Measurements from ENCODE around the gene CNTNAP3B. TPM values are rescaled to one million over a fixed set of nuclear protein-coding genes. Genes with fewer than 3 reads are reported as not detected.
"Not testable (repeated sequence)": the region's sequence is repeated elsewhere in the genome, so short reads cannot be mapped to it uniquely, and the experiment has no call there.

CNTNAP3B gene
- total RNA-seq, 2 experiments from 2014 or later = not detected

DNA sequence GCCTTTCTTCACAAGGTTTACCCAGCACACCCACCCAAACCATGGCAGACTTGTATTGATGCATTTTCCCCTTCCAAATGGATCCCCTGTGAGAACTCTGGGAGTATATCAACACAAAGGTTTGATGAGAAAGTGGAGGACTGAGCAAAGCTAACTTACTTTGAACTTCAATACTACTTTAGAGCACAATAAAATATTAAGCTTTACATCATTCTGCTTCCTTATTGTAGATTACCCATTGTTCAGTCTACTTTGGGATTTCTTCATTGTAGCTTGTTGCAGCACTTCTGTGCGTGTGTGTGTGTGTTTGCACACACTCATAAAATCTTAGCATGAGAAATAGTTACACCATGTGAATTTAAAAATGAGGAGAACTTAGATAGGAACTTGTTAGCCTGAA lies 75.4 kb downstream of the CNTNAP3B start:
- intact Hi-C loops (cut with DNase I, micrococcal nuclease); POLR2A ChIA-PET; ATAC-seq; H3K36me3 Mint-ChIP-seq (ENCODE audit: low read depth); CTCF ChIA-PET; DNase-seq; H3K4me1 Mint-ChIP-seq; H3K27me3 Mint-ChIP-seq; H3K9me3 Mint-ChIP-seq (ENCODE audit: low read depth); H3K4me3 Mint-ChIP-seq; H3K27ac Mint-ChIP-seq: not testable (repeated sequence)

DNA sequence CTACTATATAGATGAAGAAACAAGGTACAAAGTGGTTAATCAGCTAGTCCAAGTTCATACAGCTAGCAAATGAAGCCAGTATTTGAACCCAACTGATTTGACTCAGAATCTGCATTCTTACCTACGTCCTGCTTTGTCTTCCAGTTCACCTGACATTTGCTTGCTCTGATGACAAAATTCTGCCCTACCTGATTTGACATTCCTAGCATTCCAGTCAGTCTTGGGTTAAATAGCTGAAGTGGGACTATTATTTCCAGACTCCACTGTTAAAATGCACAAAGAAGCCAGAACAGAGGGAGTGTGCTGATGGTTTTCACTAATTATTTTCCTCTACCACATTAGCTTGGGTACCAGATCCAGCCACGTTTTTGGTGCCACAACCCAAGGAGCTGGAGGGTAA lies 78.5 kb downstream of the CNTNAP3B start:
- H3K4me3 Mint-ChIP-seq; intact Hi-C loops (cut with DNase I, micrococcal nuclease); CTCF ChIA-PET; H3K27ac Mint-ChIP-seq; H3K36me3 Mint-ChIP-seq (ENCODE audit: low read depth); DNase-seq; ATAC-seq; H3K27me3 Mint-ChIP-seq; H3K9me3 Mint-ChIP-seq (ENCODE audit: low read depth); H3K4me1 Mint-ChIP-seq; POLR2A ChIA-PET: not testable (repeated sequence)

DNA sequence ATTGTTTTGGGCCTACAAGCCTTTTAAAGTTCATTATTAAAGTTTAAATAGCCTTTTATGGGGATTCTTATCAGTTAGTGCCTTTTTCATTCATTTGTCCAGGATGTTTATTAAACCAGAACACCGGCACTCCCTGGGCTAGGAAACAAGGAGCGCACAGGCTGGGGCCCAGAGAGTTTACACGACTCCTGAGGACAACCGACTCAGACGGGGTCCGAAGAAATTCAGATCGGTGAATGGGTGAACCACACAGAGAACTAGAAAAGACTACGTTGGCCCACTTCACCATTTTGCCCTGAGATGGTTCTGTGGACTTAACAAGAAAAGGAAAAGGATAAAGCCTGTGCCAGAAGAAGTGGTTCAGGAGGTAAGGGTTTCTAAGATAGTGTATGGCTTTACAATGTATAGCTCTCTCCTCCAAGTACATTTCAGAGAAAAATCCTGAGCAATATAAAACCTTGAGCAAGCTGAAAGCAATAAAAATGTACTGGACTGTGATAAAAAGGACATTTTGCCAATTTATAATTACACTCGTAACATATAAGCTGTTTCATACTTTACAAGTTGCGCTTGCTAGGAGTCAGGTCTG lies 84.7 kb downstream of the CNTNAP3B start:
- H3K27ac Mint-ChIP-seq; ATAC-seq; H3K36me3 Mint-ChIP-seq (ENCODE audit: low read depth); H3K27me3 Mint-ChIP-seq; H3K4me3 Mint-ChIP-seq; DNase-seq; intact Hi-C loops (cut with DNase I, micrococcal nuclease); CTCF ChIA-PET; POLR2A ChIA-PET; H3K9me3 Mint-ChIP-seq (ENCODE audit: low read depth); H3K4me1 Mint-ChIP-seq: not testable (repeated sequence)

DNA sequence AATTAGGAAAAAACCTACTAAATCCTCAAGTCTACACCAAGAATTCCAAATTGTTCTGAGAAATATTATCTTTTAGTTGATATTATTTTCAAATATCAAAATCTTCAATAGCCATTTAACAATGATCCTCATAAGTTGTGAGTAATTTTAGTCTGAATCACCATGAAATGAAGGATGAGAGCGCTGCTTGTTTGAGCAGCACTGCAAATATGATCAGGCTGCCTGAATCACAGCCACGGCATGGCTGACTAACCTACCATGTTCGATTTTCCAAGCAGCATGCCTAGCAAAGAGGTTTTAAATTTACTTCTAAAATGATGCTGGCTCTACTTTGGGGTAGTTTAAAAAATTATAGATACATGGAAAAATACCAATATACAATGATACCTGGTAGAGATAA lies 95.7 kb downstream of the CNTNAP3B start:
- H3K9me3 Mint-ChIP-seq (ENCODE audit: low read depth); intact Hi-C loops (cut with DNase I, micrococcal nuclease); ATAC-seq; CTCF ChIA-PET; H3K27ac Mint-ChIP-seq; H3K4me3 Mint-ChIP-seq; DNase-seq; H3K36me3 Mint-ChIP-seq (ENCODE audit: low read depth); H3K4me1 Mint-ChIP-seq; POLR2A ChIA-PET; H3K27me3 Mint-ChIP-seq: not testable (repeated sequence)

DNA sequence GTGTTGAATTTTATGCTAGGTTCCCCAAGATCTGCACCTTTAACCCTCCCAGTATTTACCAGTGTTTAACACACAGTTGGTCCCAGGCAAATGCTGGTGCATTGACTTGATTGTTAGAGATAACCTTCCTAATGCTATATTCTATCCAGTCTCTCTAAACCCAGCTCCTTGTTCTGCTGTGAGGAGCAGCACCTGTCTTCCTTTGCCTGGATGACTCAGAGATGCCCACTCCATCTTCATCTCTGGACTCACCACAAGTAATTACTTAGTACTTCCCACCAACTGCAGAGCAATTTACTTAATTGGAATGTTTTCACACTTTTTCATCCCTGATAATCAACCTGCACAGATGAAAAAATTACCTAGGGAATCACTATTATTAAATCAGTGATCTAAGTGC lies 108.6 kb downstream of the CNTNAP3B start:
- H3K4me3 Mint-ChIP-seq; intact Hi-C loops (cut with DNase I, micrococcal nuclease): not testable (repeated sequence)

DNA sequence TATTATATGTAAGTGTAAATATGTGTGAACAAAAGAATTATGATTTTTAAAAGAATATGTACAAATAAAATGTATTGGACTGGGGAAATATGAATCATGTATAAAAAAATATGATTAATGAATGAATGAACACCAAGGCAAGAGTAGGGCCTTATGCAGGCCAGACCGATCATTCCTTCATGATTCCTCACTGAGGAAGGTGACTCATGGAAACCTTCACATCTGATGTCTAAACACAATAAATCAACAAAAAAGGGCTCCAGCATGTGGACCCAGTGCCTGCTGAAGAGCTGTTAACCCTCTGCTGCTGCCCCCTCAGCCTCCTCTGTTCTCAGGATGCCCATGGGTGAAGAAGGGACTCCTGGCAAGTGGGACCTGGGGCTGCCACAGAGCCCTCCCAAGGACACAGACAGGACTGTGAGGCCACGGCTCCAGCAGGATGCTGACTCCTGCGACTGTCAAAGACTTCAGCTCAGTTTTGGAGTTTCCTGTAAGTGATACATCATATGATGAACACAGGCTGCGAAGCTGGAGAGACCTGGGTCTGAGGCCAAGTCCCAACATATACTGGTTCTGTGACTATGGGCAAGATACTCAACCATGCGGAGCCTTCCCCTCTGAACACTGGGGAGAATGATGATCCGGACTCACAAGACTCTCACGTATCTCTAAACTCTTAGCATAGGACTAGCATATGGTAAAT lies 110.9 kb downstream of the CNTNAP3B start:
- POLR2A ChIA-PET; intact Hi-C loops (cut with DNase I, micrococcal nuclease); ATAC-seq: not testable (repeated sequence)

More for the DNA sequence above, 108.6 kb downstream of the CNTNAP3B start:
- H3K27ac Mint-ChIP-seq; H3K9me3 Mint-ChIP-seq (ENCODE audit: low read depth); DNase-seq; ATAC-seq; H3K27me3 Mint-ChIP-seq; H3K4me1 Mint-ChIP-seq; CTCF ChIA-PET; H3K36me3 Mint-ChIP-seq (ENCODE audit: low read depth); POLR2A ChIA-PET: not testable (repeated sequence)

DNA sequence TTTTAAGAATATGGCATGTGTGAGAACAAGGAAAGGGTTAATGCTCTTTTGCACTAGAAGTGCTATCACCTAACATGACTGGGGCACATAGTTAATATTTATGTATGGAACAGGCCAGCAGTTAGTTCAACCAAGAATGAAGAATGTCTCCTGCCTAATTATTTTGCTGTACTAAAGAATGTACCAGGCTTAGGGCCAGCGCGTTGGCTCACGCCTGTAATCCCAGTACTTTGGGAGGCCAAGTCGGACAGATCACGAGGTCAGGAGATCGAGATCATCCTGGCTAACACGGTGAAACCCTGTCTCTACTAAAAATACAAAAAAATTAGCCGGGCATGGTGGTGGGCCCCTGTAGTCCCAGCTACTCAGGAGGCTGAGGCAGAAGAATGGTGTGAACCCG lies 114.9 kb downstream of the CNTNAP3B start:
- H3K27ac Mint-ChIP-seq; H3K36me3 Mint-ChIP-seq (ENCODE audit: low read depth); H3K4me1 Mint-ChIP-seq; POLR2A ChIA-PET; ATAC-seq; DNase-seq; H3K27me3 Mint-ChIP-seq; H3K9me3 Mint-ChIP-seq (ENCODE audit: low read depth); CTCF ChIA-PET; H3K4me3 Mint-ChIP-seq; intact Hi-C loops (cut with DNase I, micrococcal nuclease): not testable (repeated sequence)

More for the DNA sequence above, 110.9 kb downstream of the CNTNAP3B start:
- DNase-seq; H3K4me1 Mint-ChIP-seq; H3K27me3 Mint-ChIP-seq; CTCF ChIA-PET; H3K36me3 Mint-ChIP-seq (ENCODE audit: low read depth); H3K27ac Mint-ChIP-seq; H3K4me3 Mint-ChIP-seq; H3K9me3 Mint-ChIP-seq (ENCODE audit: low read depth): not testable (repeated sequence)

DNA sequence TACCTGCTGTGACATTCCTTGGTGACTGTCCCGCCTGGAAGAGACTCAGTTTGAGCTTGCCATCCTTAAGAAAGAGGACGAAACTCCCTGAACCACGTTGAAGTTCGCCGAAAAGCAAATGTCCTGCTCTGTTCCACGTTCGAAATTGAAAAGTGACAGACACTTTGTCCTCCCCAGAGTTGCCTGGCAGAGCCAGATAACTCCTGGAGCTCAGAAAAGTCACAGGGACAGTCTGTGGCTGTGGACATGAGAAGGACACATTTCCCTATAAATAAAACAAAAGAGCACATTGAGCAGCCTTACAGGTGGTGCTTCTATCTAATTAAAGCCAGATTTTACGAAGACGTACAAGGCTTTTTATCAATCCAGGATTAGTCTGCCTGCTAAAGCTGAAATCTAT lies 137.6 kb downstream of the CNTNAP3B start:
- H3K4me3 Mint-ChIP-seq; H3K27me3 Mint-ChIP-seq; ATAC-seq; intact Hi-C loops (cut with DNase I, micrococcal nuclease); H3K27ac Mint-ChIP-seq; H3K9me3 Mint-ChIP-seq (ENCODE audit: low read depth); DNase-seq; POLR2A ChIA-PET; H3K36me3 Mint-ChIP-seq (ENCODE audit: low read depth); H3K4me1 Mint-ChIP-seq; CTCF ChIA-PET: not testable (repeated sequence)

DNA sequence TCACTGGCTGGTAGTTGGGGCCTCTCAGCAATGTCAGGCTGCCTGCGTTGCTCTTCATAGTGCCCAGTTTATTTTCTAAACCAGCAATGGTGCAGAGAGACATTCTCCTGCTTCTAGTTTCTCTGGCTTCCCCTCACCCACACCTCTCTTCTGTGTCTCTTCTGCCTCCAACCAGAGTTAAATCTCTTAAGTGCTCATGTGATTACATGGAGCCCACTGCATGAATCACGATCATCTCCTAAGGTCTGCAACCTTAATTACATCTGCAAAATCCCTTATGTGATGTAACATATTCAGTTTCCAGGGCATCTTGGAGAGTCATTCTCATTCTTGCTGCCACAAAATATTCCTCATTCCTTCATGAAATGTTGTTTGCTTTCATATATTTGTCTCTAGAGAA lies 149.0 kb downstream of the CNTNAP3B start:
- H3K36me3 Mint-ChIP-seq (ENCODE audit: low read depth); DNase-seq; ATAC-seq; H3K4me3 Mint-ChIP-seq; H3K27ac Mint-ChIP-seq; H3K27me3 Mint-ChIP-seq; H3K4me1 Mint-ChIP-seq; CTCF ChIA-PET; H3K9me3 Mint-ChIP-seq (ENCODE audit: low read depth); POLR2A ChIA-PET; intact Hi-C loops (cut with DNase I, micrococcal nuclease): not testable (repeated sequence)

DNA sequence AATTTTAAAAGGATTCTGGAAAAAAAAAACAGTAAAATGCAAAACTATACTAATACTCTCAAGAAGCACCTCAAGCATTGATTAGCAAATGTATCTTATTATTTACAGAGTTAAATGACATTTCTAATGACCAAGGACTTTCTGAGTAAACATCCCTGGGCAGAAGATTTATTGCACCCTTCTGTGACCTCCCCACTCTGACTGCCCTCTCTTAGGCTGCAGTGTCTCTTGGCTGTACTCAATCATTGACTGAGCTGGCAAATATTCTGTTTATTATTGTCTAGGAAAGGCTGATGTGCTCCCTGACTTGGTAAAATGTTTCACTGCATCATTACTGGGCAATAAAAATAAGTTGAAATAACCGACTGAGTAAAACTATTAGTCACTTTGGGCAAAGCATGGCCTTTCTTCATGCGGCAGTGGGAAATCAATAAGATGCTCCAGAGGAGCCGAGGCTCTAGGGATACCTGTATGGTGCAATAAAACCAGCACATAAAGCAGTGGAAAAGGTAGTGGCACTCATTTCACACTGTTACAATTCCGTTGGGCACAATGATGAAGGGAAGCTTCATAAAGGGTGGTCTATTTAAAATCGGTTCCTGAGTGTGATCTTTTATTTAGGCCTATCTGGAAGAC lies 151.1 kb downstream of the CNTNAP3B start:
- CTCF ChIA-PET; H3K36me3 Mint-ChIP-seq (ENCODE audit: low read depth); H3K27ac Mint-ChIP-seq; H3K27me3 Mint-ChIP-seq; DNase-seq; POLR2A ChIA-PET; H3K4me3 Mint-ChIP-seq; ATAC-seq; H3K4me1 Mint-ChIP-seq; intact Hi-C loops (cut with DNase I, micrococcal nuclease); H3K9me3 Mint-ChIP-seq (ENCODE audit: low read depth): not testable (repeated sequence)

DNA sequence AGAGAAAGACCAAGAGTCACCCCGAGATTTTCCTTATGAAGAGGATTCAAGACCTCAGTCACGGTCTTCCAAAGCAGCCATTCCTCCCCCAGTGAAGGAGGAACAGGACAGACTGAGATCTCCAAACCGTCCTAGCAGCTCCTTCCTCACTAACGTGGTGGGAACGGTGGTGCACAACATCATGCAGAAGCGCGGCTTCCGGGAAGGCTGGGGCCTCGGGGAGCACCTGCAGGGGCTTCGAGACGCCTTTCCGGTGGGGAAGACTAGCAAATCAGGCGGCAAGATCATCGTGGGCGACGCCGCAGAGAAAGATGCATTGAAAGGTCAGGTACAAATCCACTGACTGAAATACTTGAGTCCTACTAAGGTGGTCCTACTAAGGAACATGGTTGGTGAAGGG lies 154.3 kb downstream of the CNTNAP3B start:
- ATAC-seq; H3K27me3 Mint-ChIP-seq; CTCF ChIA-PET; intact Hi-C loops (cut with DNase I, micrococcal nuclease); H3K4me1 Mint-ChIP-seq; DNase-seq; H3K4me3 Mint-ChIP-seq; H3K27ac Mint-ChIP-seq; H3K36me3 Mint-ChIP-seq (ENCODE audit: low read depth); H3K9me3 Mint-ChIP-seq (ENCODE audit: low read depth); POLR2A ChIA-PET: not testable (repeated sequence)

DNA sequence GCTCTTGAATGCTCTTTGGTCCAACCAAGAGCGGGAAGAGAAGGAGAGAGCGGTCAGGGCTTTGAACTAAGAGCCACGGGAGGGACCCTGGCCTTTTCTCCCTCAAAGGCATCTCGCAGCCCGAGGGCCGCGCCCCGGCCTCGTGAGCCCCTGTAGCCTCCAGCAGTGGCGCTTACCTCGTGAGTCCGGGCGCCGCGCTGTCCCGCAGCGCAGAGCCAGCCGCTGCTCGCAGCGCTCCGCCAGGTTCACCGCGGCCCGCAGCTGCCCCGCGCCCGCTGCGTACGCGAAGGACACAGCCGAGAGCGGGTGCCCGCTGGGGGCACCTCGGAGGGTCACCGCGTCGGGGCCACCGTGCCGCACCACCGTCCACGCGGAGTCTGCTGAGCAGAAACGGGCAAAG lies 176.2 kb downstream of the CNTNAP3B start:
- POLR2A ChIA-PET; H3K36me3 Mint-ChIP-seq (ENCODE audit: low read depth); H3K4me3 Mint-ChIP-seq; intact Hi-C loops (cut with DNase I, micrococcal nuclease); DNase-seq; H3K27me3 Mint-ChIP-seq; CTCF ChIA-PET; ATAC-seq; H3K9me3 Mint-ChIP-seq (ENCODE audit: low read depth); H3K27ac Mint-ChIP-seq; H3K4me1 Mint-ChIP-seq: not testable (repeated sequence)

Data from activated CD4-positive, alpha-beta T cell treated with anti-CD3 and anti-CD28 coated beads for 36 hours (primary cell).